A673 (cell line): ENCODE measurements around the gene UBE2J1.

Experiments used
- CTCF ChIP-seq: fragments of 300-800, 200-600 bp; sonication (generic); conservative IDR thresholded peaks from 2 replicates; pipeline ENCODE4 v1.5.1; 2017; ENCODE audit warnings: low read depth, mild to moderate bottlenecking, antibody characterized with exemption, low read length, moderate library complexity, mixed read lengths
- EZH2 ChIP-seq: fragments of 200-600 bp; sonication (generic); IDR thresholded peaks from 2 replicates; pipeline ENCODE4 v1.6.1; 2017; ENCODE audit warnings: borderline replicate concordance, low read depth, mild to moderate bottlenecking, mixed read lengths, antibody characterized with exemption, low read length; ENCODE audit not compliant: poor library complexity, severe bottlenecking

GRCh38 chr6:89378628-89379027 is 26.1 kb upstream of the UBE2J1 start:
- no peak for TF ChIP-seq EZH2
- TF ChIP-seq CTCF: no peak
